ENCODE data around the gene PDZRN3. TPM values are rescaled to one million over a fixed set of nuclear protein-coding genes. Genes with fewer than 3 reads are reported as not detected.

Gene PDZRN3
- total RNA-seq, 1 experiment from 2014 or later: 5.9 TPM

DNA sequence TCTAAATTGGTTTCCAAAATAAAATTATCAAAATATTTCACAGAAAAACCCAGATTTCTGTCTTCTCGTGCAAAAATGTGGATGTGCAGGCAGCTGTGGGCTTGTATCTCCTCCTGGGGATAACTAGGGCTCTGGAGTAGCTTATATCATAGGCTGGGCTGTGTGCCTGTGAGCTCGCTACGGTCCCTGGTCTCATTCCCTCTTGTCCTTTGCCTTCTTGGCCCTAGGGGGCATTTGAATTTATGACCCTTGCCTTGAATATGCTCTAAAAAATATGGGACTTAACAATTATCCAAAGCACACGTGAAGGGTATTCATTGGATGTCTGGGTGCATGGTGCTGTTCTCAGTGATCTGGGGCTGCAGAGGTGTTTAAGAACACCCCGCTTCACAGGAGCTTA is 132.6 kb downstream of the PDZRN3 start:
- H4K8ac ChIP-seq (replicated peaks; ENCODE audit: insufficient read length, low read depth, low read length): no peak overlapping the region
- H4K91ac ChIP-seq (ENCODE audit: insufficient read length, low read depth, low read length): no peak overlapping the region
- Mint-ChIP-seq H3K4me1 (peaks cover 46 to 56% of the 10 kb centered on the region in 2 experiments), H3K4me3 (no peak overlapping the region), H3K27ac (no peak overlapping the region; a peak in 1 of 7 replicates), H3K9me3 (no peaks in the 10 kb centered on the region), H3K27me3 (ENCODE audit: low read depth) (peaks cover 2% of the 10 kb centered on the region; the same call in 1 of the 2 replicates), H3K36me3 (ENCODE audit: insufficient read depth in 1 of 3, low read depth in 3 of 3) (no peaks in the 10 kb centered on the region)
- H2BK15ac ChIP-seq (ENCODE audit: low read depth, low read length): no peak overlapping the region
- no peak overlapping the region for H3K56ac ChIP-seq (ENCODE audit: insufficient read length, low read depth, low read length)
- H3K4me2 ChIP-seq (ENCODE audit: insufficient read depth, insufficient read length, low read length): no peak overlapping the region
- no peak overlapping the region for H3T11ph ChIP-seq (ENCODE audit: low read length)
- no peak overlapping the region for H3K14ac ChIP-seq (ENCODE audit: insufficient read depth, low read length)
- H2BK20ac ChIP-seq (ENCODE audit: low read depth, low read length, poor library complexity, severe bottlenecking): no peak overlapping the region
- no peak overlapping the region for H2AFZ ChIP-seq (ENCODE audit: low read length)
- no peak overlapping the region for H2BK12ac ChIP-seq (ENCODE audit: insufficient read length, low read depth, low read length)
- peaks cover 6% of the 10 kb centered on the region; the same call in 1 of the 2 replicates for H3K4me1 ChIP-seq (ENCODE audit: insufficient read depth, low read length)
- no peak overlapping the region for H4K5ac ChIP-seq (ENCODE audit: insufficient read length, low read depth, low read length)
- H3K27me3 ChIP-seq (ENCODE audit: insufficient read depth, low read length): no peaks in the 10 kb centered on the region
- H3K79me1 ChIP-seq (ENCODE audit: insufficient read depth, low read depth, low read length, poor library complexity, severe bottlenecking): no peaks in the 10 kb centered on the region
- no peak overlapping the region for H3K18ac ChIP-seq (ENCODE audit: insufficient read length, low read depth, low read length)
- H3K23ac ChIP-seq (ENCODE audit: insufficient read length, low read depth, low read length): no peak overlapping the region
- WGBS (ENCODE audit: extremely low coverage, insufficient read length, low lambda C conversion rate): no CpG with 5 or more reads among the region's 5 CpGs
- DNase-seq: no peak
- H4K20me1 ChIP-seq (ENCODE audit: control insufficient read depth, insufficient read depth, insufficient read length): no peaks in the 10 kb centered on the region
- H2AK5ac ChIP-seq (ENCODE audit: insufficient read length, low read length): no peak overlapping the region
- H3K27ac ChIP-seq (ENCODE audit: insufficient read length, low read depth, low read length): no peak overlapping the region
- no peak for TF ChIP-seq CTCF (conservative IDR thresholded peaks at IDR 0.05)
- H3K79me2 ChIP-seq (ENCODE audit: insufficient read depth, low read length): no peaks in the 10 kb centered on the region
- no peaks in the 10 kb centered on the region for H3K23me2 ChIP-seq (ENCODE audit: insufficient read length, low read depth, low read length, poor library complexity, severe bottlenecking)
- H2BK120ac ChIP-seq (ENCODE audit: low read depth, low read length, poor library complexity, severe bottlenecking): no peak overlapping the region
- no peaks in the 10 kb centered on the region for H3K9me3 ChIP-seq (ENCODE audit: control insufficient read depth, low read depth, low read length)
- no peak overlapping the region for H2BK5ac ChIP-seq (ENCODE audit: insufficient read length, low read length)
- H3K9ac ChIP-seq (ENCODE audit: extremely low read depth, insufficient read length, low read length): no peak overlapping the region
- no peak overlapping the region for H3K4ac ChIP-seq (ENCODE audit: low read depth, low read length)

Data from H9 (cell line).